ENCODE data around the gene ARF1.

ARF1 gene

GRCh38 chr1:228147768-228148167, 65.3 kb downstream of the ARF1 start:
- DNase-seq (ENCODE audit: low read depth) = no peak

- no peak for DNase-seq (ENCODE audit: low read depth)
Measured at GRCh38 chr1:228148196-228148861, 65.8 kb downstream of the ARF1 start.

All from T follicular helper cell (primary cell).